Raji (cell line): ENCODE data around the gene CFAP68.
A peak's percentile ranks its signal among the peaks of the same experiment; 100 is the strongest.

ENCODE experiments used
- POLR2A ChIP-seq: IDR thresholded peaks from 2 replicates; pipeline ENCODE4 v1.6.1; 2011; ENCODE audit warnings: low read depth, low read length, control low read depth; ENCODE audit not compliant: insufficient read depth

The CFAP68 gene

DNA sequence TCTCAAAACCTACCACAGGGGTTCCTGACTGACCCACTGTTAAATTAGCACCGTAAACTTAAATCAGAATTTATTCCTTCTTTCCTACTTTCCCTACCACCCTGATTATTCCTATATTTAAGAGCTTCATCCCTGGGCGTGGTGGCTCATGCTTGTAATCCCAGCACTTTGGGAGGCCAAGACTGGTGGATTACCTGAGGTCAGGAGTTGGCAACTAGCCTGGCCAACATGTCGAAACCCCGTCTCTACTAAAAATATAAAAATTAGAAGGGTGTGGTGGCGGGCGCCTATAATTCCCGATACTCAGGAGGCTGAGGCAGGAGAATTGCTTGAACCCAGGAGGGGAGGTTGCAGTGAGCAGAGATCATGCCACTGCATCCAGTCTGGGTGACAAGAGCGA lies 28.3 kb upstream of the CFAP68 start:
- TF ChIP-seq POLR2A: no peak

DNA sequence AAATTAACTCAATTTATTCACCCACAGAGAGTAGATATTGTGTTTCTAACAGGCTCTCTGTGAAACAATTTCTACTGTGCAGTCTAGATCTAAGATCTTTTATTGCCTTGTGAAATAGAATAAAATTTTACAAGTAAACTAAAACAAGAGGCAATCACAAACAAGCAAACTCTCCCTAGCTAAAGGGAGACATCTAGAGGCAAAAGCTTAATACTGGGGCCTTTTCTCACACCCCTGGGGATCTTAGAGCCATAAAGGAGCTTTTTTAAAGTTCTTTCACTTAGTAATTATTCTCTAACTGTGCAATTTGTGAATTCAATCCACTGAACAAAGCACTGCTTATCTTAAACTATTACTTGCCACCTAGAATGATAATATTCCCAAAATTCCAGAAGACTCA lies 27.7 kb upstream of the CFAP68 start:
- no peak for TF ChIP-seq POLR2A

DNA sequence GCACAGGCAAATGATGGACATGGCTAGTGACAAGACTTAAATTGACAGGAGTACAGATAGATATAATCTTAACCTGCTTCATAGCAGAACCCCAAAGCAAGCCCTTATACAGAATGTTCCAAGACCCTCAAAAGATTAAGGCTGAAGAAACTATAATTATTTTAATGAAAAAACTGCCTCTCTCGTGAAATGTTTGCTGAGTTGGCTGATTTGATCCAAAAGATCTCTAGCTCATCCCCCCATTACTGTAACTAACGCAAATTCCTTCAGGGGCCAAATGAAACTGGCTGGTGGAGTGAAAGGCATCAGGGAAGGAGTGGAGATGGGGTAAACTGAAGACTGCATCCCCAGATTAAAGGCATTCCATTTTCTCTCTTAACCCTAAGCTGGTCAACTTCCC lies 27.2 kb upstream of the CFAP68 start:
- no peak for TF ChIP-seq POLR2A

DNA sequence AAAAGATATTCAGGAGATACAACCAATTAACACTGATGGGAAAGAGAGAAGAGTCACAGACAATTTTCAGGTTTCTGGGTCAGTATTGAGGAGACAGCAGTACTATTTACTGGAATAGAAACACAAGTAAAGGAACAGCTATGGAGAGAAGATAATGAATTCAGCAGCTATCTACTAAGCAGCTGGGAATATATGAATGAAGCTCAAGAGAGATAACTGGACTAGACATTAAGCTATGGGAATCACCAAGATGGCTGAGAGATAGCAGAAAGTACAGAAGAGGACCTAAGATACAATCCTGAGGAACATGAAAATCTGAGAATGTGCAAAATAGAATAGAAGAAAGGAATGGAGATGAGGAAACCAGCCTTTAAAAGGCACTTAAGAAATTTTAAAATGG lies 23.8 kb upstream of the CFAP68 start:
- TF ChIP-seq POLR2A: no peak

DNA sequence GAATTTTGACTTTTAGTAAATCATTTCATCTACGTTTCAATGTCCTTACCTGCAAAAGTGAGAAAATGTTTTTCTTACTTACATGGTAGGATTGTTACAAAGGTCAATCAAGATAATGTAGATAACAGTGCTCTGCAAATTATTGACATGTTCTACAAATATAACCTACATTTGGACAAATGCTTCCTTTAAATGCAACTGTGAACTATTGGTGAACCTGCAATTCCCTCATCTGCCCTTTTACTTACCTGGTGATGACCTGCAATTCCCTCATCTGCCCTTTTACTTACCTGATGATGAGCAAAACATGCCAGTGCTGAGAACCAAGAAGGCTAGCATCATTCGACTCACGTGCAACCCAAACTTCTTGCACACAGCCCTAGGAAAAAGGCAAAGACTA lies 19.1 kb upstream of the CFAP68 start:
- TF ChIP-seq POLR2A: no peak

DNA sequence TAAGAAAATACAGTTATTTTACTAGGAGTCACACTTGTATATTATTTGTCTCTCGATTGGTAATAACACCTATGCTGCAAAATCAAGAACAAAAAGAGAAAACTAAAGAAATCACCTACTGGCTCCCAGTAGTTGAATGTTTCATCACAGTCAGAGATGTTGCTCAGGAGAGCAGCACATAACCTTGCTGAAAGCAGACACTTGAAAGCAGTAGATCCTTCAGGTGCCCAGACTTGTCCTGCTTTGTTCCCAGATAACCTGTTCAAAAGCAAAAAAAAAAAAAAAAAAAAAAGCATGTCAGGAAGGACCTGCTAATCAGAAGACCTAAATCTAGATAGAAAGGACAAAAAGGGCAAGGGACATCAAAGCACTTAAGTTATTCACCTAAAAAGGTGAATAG lies 9.2 kb upstream of the CFAP68 start:
- TF ChIP-seq POLR2A: no peak

DNA sequence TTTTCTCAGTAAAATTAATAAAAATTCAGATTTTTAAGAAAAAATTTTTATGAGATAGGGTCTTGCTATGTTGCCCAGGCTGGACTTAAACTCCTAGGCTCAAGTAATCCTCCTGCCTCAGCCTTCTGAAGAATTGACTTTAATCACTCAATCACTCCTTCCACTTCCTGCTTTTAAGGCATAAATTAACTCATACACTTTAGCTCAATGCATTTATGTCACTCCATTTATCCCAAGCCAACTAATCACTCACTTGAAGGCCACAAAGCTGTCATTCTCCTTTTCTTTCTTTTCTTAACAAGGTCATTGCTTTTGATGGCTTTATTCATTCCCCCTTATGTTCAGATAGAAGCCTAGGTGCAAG lies 8.8 kb upstream of the CFAP68 start:
- no peak for TF ChIP-seq POLR2A

DNA sequence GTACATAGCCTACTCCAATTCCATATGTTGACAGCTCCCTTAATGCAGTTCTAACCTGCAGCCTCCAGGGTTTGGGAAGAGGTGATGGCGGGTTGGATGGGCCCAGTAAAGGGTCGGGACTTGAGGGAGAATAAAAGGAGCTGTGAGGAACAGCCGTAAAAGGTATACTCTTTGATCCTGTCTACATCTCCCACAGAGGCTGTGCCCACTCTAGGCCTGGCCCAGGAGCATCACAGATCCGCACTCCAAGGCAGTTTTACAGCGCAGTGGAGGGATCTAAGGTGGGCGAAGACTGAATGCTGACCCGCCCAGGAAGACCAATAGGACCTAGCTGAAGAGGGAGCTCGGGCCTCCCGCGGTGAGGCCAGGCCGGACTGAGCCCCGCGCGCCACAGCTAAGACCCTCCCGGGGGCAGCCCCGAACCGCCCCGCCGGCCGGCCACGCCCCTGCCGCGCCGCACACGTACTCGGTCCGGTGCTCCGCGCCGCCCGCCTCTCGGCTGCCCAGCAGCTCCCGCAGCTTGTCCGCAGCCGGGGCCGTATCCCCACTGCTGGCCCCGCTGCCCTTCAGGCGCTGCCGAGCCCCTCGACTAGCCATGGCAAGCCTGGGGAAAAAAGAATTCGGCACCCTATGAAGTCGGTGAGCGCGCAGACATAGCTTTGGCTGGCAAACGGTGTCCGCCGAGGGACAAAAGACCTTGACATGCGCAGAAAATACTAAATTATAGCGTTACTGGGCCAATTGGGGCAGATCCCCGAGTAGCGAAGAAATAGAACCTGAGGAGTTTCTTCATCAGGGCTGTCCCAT lies 8.3 kb upstream of the CFAP68 start, which contains the start of gene ALG9:
Gene ALG9, minus strand, starts transcription at position 696 of the 807 bp plus-strand sequence. Its CDS starts 99 bp downstream, at position 597.
- peak; percentile 70 for TF ChIP-seq POLR2A

DNA sequence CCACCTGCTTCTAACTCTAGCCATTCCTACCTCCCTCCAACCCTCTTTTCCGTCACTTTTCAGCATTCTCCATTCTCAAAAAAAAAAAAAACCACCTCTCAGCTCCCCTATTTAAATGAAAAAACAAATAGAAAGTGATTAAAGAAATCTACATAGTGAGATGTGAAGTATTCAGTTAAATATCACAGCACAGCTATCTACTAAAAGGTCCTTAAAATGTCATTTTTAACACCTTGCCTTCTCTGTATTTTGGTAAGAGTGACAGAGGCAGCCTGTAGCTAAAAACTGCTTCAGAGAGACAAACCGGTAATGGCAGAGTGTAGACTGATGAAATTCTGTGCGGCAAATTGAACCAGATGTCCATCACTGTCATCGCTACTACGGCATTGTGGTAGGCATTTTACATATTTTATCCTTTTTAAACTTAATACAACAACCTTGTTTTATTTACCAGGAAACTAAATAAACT lies 7.6 kb upstream of the CFAP68 start:
- no peak for TF ChIP-seq POLR2A

DNA sequence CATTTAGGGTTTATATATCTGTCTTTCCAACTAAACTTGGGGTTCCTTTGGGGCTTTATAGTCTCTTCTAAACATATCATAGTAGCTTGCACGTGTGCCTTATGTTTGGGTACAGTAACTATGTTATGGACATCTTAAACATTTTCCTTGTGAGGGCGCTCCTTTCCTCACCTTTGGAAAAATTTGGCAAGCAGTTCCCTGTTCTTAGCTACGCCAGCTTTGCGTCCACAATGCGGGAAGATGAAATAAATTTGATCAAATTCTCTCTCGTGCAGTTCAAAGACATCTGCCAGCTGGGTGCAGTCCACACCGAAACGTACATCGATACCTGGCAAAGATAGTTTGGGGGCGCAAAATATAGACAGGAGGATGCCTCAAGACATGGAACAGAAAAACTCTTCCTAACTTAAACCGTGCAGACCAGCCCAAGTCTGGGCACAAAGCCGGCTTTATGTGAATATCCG lies 924 bp upstream of the CFAP68 start:
- no peak for TF ChIP-seq POLR2A

DNA sequence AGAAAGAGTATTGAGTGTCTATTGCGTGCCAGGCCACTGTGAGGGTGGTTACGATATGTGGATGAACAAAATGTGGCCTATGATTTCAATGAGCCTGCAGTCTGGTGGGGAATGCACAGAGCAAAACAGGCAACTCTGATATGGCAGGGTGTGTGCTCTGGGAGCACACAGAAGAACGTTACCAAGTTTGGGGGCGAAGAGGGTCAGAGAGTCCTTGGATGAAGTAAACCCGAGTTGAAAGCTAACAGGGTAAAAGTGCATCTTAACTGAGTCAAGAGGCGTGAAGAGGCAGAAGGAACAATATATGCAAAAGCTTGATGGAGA lies 258 bp downstream of the CFAP68 start:
- no peak for TF ChIP-seq POLR2A

DNA sequence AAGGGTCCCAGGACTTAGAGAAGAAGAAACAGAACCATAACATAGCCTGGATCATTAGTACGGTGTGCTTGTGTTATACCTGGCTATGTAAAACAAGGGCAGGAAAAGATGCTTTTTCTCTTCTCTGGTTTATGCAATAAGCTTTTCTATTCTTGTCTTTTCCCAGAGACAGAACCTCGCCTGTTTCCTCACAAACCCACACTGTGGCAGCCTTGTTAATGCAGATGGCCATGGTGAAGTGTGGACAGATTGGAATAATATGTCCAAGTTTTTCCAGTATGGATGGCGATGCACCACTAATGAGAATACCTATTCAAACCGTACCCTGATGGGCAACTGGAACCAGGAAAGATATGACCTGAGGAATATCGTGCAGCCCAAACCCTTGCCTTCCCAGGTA lies 2.9 kb downstream of the CFAP68 start:
- TF ChIP-seq POLR2A: no peak

DNA sequence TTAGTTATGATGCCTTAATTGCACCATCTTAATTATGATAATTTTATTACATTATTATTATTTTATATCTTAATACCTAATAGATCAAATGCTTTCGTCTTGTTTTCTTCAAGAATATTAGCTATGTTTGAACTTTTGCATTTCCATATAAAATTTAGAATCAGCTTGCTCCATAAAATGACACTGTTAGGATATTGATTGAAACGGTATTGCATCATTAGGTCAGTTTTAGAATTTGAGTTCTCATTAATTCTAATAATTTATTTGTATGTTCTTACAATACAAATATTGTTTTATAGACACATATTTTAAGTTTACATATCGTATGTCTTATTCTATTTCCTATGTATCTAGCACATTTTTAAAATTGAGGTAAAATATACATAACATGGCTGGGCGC lies 6.7 kb downstream of the CFAP68 start:
- no peak for TF ChIP-seq POLR2A

DNA sequence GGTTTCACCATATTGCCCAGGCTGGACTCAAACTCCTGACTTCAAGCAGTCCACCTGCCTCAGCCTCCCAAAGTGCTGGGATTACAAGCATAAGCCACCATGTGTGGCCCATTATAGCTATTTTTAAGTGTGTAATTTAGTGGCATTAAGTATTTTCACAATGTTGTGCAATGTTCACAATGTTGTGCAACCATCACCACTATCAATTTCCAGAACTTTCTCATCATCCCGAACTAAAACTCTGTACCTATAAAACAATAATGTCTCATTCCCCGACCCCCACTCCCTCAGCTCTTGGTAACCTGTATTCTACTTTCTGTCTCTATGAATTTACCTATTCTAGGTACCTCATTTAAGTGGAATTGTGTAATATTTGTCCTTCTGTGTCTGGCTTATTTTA lies 7.5 kb downstream of the CFAP68 start:
- no peak for TF ChIP-seq POLR2A

DNA sequence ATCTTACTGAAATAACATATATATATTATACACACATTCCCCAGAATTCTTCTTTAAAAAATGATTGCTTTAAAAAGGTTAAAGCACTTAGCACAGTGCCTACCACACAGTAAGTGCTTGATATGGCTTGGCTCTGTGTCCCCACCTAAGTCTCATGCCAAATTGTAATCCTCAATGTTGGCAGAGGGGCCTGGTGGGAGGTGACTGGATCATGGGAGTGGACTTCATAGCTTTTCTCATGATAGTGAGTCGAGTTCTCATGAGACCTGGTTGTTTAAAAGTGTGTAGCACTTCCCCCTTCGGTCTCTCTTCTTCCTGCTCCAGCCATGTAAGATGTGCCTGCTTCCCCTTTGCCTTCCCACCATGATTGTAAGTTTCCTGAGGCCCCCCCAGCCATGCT lies 26.1 kb downstream of the CFAP68 start:
- no peak for TF ChIP-seq POLR2A

DNA sequence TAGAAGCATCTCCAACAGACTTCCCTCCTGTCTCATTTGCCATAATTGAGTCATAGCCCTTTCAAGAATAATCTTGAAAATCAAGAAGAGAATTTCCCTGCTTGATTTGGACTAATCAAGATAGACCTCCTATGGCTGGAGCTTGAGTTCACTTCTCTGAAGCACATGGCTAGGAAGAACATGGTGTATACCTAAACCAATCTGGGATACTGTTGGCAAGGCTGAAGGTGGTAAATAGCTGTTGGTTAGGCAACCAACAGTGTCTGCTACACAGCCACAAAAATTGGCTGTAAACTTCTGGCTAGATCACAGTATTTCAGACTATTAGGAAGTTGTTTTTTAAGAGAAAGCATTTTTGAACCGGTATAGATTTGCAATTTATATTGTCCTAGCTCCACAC lies 27.3 kb downstream of the CFAP68 start:
- no peak for TF ChIP-seq POLR2A
